MM.1S (cell line): ENCODE measurements around the gene FBXO8.

Experiments
- CTCF ChIP-seq: fragments of 300-600 bp; sonication (generic); IDR thresholded peaks from 2 replicates; pipeline ENCODE4 v1.5.1; 2016; ENCODE audit warnings: antibody characterized with exemption, low read length, mixed read lengths
- EZH2 ChIP-seq: fragments of 300-600 bp; sonication (generic); optimal IDR thresholded peaks from 2 replicates; pipeline ENCODE3; 2017; ENCODE audit warnings: low read depth, mild to moderate bottlenecking, antibody characterized with exemption, low read length, mixed read lengths
- EZH2phosphoT487 ChIP-seq: fragments of 300-600 bp; sonication (generic); IDR thresholded peaks from 2 replicates; pipeline ENCODE4 v1.6.1; 2018; ENCODE audit warnings: antibody characterized with exemption, low read length

GRCh38 chr4:174324725-174325124 lies 41.3 kb upstream of the FBXO8 start:
- TF ChIP-seq CTCF (no peak), EZH2 (no peak), EZH2phosphoT487 (no peak)
